HG02970 (cell line): ENCODE measurements around the gene FSTL5.

Source experiments
- ATAC-seq: cut with Tn5 transposase; IDR thresholded peaks from one replicate; pipeline ENCODE4 v1.9.1; 2021; ENCODE audit warnings: mild to moderate bottlenecking, moderate library complexity, moderate number of reproducible peaks; ENCODE audit not compliant: unreplicated experiment, low FRiP score

FSTL5 gene

GRCh38 chr4:161364681-161365080 lies 799.1 kb downstream of the FSTL5 start:
- ATAC-seq, result no peak

DNA sequence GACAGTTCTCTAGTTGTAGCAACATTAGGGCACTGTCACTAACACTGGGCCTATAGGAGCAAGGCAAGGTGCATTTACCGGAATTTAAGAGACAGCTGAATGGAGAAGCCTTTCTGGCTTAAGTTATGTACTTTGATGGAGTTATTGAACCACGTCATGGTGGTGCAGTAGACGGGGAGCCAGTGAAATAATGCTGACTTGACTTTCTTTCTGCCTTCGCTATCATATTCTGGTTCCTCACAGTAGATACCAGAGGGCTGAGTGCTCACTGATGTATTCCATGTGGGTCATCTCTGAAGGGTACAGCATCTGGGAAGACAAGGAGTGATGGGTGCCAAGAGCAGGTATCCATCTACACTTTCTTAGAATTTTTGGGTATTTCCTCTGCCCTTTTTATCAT lies 802.8 kb downstream of the FSTL5 start:
- ATAC-seq, result no peak

- ATAC-seq, result no peak
Observed at GRCh38 chr4:161359491-161359890, 804.3 kb downstream of the FSTL5 start.

GRCh38 chr4:161356351-161356750 lies 807.4 kb downstream of the FSTL5 start:
- ATAC-seq, result no peak

GRCh38 chr4:161350946-161351345 lies 812.9 kb downstream of the FSTL5 start:
- no peak for ATAC-seq

GRCh38 chr4:161345741-161346140 lies 818.1 kb downstream of the FSTL5 start:
- ATAC-seq, result no peak

- no peak for ATAC-seq
Observed at GRCh38 chr4:161343569-161343950, 820.2 kb downstream of the FSTL5 start.

GRCh38 chr4:161342881-161343568 lies 820.8 kb downstream of the FSTL5 start:
- ATAC-seq, result no peak

GRCh38 chr4:161336621-161337020 lies 827.2 kb downstream of the FSTL5 start:
- ATAC-seq, result no peak

DNA sequence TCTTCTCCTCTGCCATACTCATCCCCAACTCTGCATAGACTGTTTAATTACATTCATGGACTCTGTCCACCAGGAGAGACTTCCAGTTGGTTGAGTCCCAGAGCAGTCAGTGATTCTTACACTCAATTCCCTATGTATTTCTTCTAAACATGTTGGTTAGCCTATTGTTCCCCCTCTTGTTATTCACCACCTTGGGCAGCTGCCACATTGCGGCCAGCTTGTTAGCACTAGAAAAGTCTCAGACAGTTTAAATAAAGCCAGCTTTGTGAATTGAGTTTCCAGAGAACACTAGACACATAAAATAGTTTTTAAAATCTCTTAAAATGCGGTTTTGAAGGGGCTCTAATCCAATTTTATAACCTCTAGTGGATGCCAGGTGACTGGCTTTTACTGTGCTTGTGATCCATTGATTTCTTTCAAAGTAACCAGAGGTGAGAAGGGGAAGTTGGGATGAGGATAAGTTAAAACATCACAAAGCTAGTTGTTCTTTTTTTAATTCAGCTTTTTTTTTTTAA lies 827.7 kb downstream of the FSTL5 start:
- ATAC-seq, result no peak
